ENCODE measurements around the gene TTC34. TPM values are rescaled to one million over a fixed set of nuclear protein-coding genes. Genes with fewer than 3 reads are reported as not detected.

Gene TTC34
- polyA plus RNA-seq, 3 donors, result 0.03 to 1.00 TPM; not detected in 1

DNA sequence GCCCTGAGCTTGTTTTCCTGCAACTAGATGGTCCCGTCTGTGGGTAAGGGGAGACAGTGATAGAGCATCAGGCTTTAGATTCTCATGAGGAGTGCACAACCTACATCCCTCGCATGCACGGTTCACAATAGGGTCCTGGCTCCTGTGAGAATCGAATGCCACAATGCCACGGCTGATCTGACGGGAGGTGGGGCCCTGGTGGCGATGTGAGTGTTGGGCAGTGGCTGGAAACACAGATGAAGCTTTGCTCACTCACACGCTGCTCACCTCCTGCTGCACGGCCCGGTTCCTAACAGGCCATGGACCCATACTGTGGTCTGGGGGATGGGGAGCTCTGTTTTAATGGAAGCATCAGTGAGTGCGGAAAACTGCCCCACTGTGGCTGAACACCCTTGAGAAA lies 35.8 kb upstream of the TTC34 start:
- intact Hi-C loops (cut with micrococcal nuclease), result no loop called here

DNA sequence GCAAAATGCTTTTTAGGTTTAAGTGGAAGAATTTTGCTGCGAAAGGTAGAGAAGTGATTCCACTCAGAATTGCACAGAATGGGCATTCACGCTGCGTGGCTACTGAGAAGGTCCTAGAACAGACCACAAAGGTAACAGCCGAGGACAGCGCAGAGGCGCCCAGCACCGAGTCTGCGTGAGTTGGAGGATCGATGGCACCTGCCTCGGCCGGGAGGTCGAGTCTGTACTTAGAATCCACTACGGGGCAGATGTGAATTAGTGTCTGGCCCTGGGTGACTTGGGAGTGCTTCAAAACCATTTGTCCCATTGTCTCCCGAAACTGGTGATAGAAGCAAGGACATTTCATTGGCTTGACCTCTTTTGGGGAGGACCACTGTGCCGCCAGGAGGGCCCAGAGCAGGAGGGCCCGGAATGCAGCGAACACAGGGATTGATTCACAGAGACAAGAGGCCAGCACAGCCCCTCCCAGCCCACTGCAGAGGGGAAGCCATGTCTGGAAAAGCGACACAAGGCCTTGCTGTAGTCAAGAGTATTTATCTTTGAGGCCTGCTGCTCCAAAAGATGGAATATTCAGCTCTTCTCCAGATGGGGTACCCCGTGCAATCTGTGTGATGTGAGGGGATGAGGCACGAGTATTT lies 35.0 kb upstream of the TTC34 start:
- DNase-seq, result no peak
- intact Hi-C loops (cut with micrococcal nuclease), result no loop called here
- no peak overlapping the region for H3K4me3 Mint-ChIP-seq
- H3K4me1 Mint-ChIP-seq, result peaks cover 9% of the 10 kb centered on the region
- Histone ChIP-seq H3K4me2 (replicated peaks; ENCODE audit: extremely low read depth, low read length, poor library complexity, severe bottlenecking) (no peak overlapping the region), H2AFZ (ENCODE audit: insufficient read depth, low read depth, low read length, poor library complexity, severe bottlenecking) (no peak overlapping the region), H3K27ac (ENCODE audit: low read depth in 1 of 2, low read length in 2 of 2) (no peak overlapping the region), H3K4me3 (replicated peaks in 1 of 3; ENCODE audit: low read depth in 2 of 3, low read length in 3 of 3) (no peak overlapping the region), H3K79me2 (ENCODE audit: insufficient read depth, low read length) (no peaks in the 10 kb centered on the region), H3K4me1 (ENCODE audit: control insufficient read depth in 1 of 2, insufficient read depth in 2 of 2, low read length in 2 of 2) (no peaks in the 10 kb centered on the region), H3K36me3 (replicated peaks in 1 of 2; ENCODE audit: control insufficient read depth in 1 of 2, insufficient read depth in 2 of 2, low read length in 2 of 2) (no peaks in the 10 kb centered on the region), H3K9me3 (replicated peaks in 1 of 2; ENCODE audit: control insufficient read depth in 1 of 2, insufficient read depth in 1 of 2, low read length in 2 of 2) (no peaks in the 10 kb centered on the region), H4K20me1 (ENCODE audit: insufficient read depth, low read length) (no peaks in the 10 kb centered on the region), H3K9ac (ENCODE audit: insufficient read depth, low read length, poor library complexity, severe bottlenecking) (no peak overlapping the region), H3K27me3 (ENCODE audit: control insufficient read depth in 2 of 2, insufficient read depth in 2 of 2, low read length in 2 of 2) (peaks cover 3 to 9% of the 10 kb centered on the region in 2 donors)
- H3K9me3 Mint-ChIP-seq, result peaks cover 0 to 6% (median 4%) of the 10 kb centered on the region in 7 donors
- no peak overlapping the region for H3K27ac Mint-ChIP-seq
- TF ChIP-seq, protein P1, sequence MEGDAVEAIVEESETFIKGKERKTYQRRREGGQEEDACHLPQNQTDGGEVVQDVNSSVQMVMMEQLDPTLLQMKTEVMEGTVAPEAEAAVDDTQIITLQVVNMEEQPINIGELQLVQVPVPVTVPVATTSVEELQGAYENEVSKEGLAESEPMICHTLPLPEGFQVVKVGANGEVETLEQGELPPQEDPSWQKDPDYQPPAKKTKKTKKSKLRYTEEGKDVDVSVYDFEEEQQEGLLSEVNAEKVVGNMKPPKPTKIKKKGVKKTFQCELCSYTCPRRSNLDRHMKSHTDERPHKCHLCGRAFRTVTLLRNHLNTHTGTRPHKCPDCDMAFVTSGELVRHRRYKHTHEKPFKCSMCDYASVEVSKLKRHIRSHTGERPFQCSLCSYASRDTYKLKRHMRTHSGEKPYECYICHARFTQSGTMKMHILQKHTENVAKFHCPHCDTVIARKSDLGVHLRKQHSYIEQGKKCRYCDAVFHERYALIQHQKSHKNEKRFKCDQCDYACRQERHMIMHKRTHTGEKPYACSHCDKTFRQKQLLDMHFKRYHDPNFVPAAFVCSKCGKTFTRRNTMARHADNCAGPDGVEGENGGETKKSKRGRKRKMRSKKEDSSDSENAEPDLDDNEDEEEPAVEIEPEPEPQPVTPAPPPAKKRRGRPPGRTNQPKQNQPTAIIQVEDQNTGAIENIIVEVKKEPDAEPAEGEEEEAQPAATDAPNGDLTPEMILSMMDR (IDR thresholded peaks at IDR 0.05), result no peak
- WGBS (ENCODE audit: insufficient coverage), result 95% methylated on average over 18 of the region's 20 CpGs
- H3K27me3 Mint-ChIP-seq (ENCODE audit: low read depth in 3 of 3), result peaks cover 9 to 22% (median 15%) of the 10 kb centered on the region in 3 donors
- H3K36me3 Mint-ChIP-seq, result no peaks in the 10 kb centered on the region

More for the DNA sequence above, 35.8 kb upstream of the TTC34 start:
- Mint-ChIP-seq H3K4me3 (no peak overlapping the region), H3K4me1 (peaks cover 9% of the 10 kb centered on the region), H3K27ac (no peak overlapping the region), H3K36me3 (no peaks in the 10 kb centered on the region), H3K27me3 (ENCODE audit: low read depth in 3 of 3) (peaks cover 10 to 24% (median 14%) of the 10 kb centered on the region in 3 donors), H3K9me3 (peaks cover 0 to 6% (median 4%) of the 10 kb centered on the region in 7 donors)
- no peaks in the 10 kb centered on the region for H4K20me1 ChIP-seq (ENCODE audit: insufficient read depth, low read length)
- WGBS (ENCODE audit: insufficient coverage), result 80% methylated on average over 10 of the region's 11 CpGs
- H3K27ac ChIP-seq (ENCODE audit: low read depth in 1 of 2, low read length in 2 of 2), result no peak overlapping the region
- TF ChIP-seq, protein P1 (IDR thresholded peaks at IDR 0.05), result no peak
- no peaks in the 10 kb centered on the region for H3K4me1 ChIP-seq (ENCODE audit: control insufficient read depth in 1 of 2, insufficient read depth in 2 of 2, low read length in 2 of 2)
- no peaks in the 10 kb centered on the region for H3K79me2 ChIP-seq (ENCODE audit: insufficient read depth, low read length)
- peaks cover 3 to 9% of the 10 kb centered on the region in 2 donors for H3K27me3 ChIP-seq (ENCODE audit: control insufficient read depth in 2 of 2, insufficient read depth in 2 of 2, low read length in 2 of 2)
- no peak overlapping the region for H2AFZ ChIP-seq (ENCODE audit: insufficient read depth, low read depth, low read length, poor library complexity, severe bottlenecking)
- H3K36me3 ChIP-seq (replicated peaks in 1 of 2; ENCODE audit: control insufficient read depth in 1 of 2, insufficient read depth in 2 of 2, low read length in 2 of 2), result no peaks in the 10 kb centered on the region
- DNase-seq, result no peak
- no peak overlapping the region for H3K4me3 ChIP-seq (replicated peaks in 1 of 3; ENCODE audit: low read depth in 2 of 3, low read length in 3 of 3)
- H3K9me3 ChIP-seq (replicated peaks in 1 of 2; ENCODE audit: control insufficient read depth in 1 of 2, insufficient read depth in 1 of 2, low read length in 2 of 2), result no peaks in the 10 kb centered on the region
- H3K9ac ChIP-seq (ENCODE audit: insufficient read depth, low read length, poor library complexity, severe bottlenecking), result no peak overlapping the region
- H3K4me2 ChIP-seq (replicated peaks; ENCODE audit: extremely low read depth, low read length, poor library complexity, severe bottlenecking), result no peak overlapping the region
